ENCODE data around the gene CCDC149. TPM values are rescaled to one million over a fixed set of nuclear protein-coding genes. Genes with fewer than 3 reads are reported as not detected.

CCDC149 gene
- total and polyA plus RNA-seq, 4 donors, result 1.4 to 11.2 (median 3.4) TPM

GRCh38 chr4:24845902-24846301 lies 66.9 kb downstream of the CCDC149 start:
- Histone ChIP-seq H3K36me3 (ENCODE audit: control insufficient read depth in 4 of 4, insufficient read depth in 3 of 4, low read depth in 1 of 4, low read length in 3 of 4) (peaks cover 0 to 2% (median 0%) of the 10 kb centered on the region in 4 donors), H3K9ac (ENCODE audit: low read depth in 1 of 2, low read length in 2 of 2) (no peak overlapping the region), H3K4me3 (ENCODE audit: low read depth in 1 of 3, low read length in 3 of 3) (no peak overlapping the region), H3K27ac (ENCODE audit: low read depth in 1 of 2, low read length in 2 of 2) (no peak overlapping the region), H3K27me3 (ENCODE audit: control insufficient read depth in 4 of 4, insufficient read depth in 4 of 4, low read length in 3 of 4) (no peaks in the 10 kb centered on the region), H3K4me1 (ENCODE audit: control insufficient read depth in 4 of 4, insufficient read depth in 4 of 4, low read length in 3 of 4) (peaks cover 0 to 6% (median 1%) of the 10 kb centered on the region in 4 donors), H3K9me3 (ENCODE audit: control insufficient read depth in 4 of 4, low read length in 3 of 4) (no peaks in the 10 kb centered on the region)
- TF ChIP-seq ZBTB33 (IDR thresholded peaks at IDR 0.05), result no peak
- TF ChIP-seq REST (IDR thresholded peaks at IDR 0.05), result no peak
- TF ChIP-seq TAF1 (conservative IDR thresholded peaks at IDR 0.05), result no peak
- TF ChIP-seq HNF4G (IDR thresholded peaks at IDR 0.05), result no peak
- TF ChIP-seq RAD21 (IDR thresholded peaks at IDR 0.05), result no peak
- no peak for TF ChIP-seq FOXA1 (IDR thresholded peaks at IDR 0.05)
- TF ChIP-seq GABPA (IDR thresholded peaks at IDR 0.05 in 1 of 2, conservative IDR thresholded peaks at IDR 0.05 in 1 of 2), result no peak
- no peak for TF ChIP-seq RXRA (IDR thresholded peaks at IDR 0.05)
- no peak for TF ChIP-seq MAX (IDR thresholded peaks at IDR 0.05)
- no peak for TF ChIP-seq EGR1 (IDR thresholded peaks at IDR 0.05; ENCODE audit: low read depth in 2 of 2)
- no peak for TF ChIP-seq CTCF (IDR thresholded peaks at IDR 0.05; ENCODE audit: low read depth, low read length, missing input control)
- TF ChIP-seq JUND (IDR thresholded peaks at IDR 0.05), result no peak
- TF ChIP-seq FOXA2 (IDR thresholded peaks at IDR 0.05), result no peak
- no peak for DNase-seq (ENCODE audit: low spot score)
- WGBS, result 93% methylated on average over 5 of the region's 5 CpGs

GRCh38 chr4:24845132-24845531 lies 67.7 kb downstream of the CCDC149 start:
- DNase-seq (ENCODE audit: low spot score), result no peak
- WGBS, result 97% methylated on average over 8 of the region's 8 CpGs
- H3K27ac ChIP-seq (ENCODE audit: low read depth in 1 of 2, low read length in 2 of 2), result no peak overlapping the region
- H3K36me3 ChIP-seq (ENCODE audit: control insufficient read depth in 4 of 4, insufficient read depth in 3 of 4, low read depth in 1 of 4, low read length in 3 of 4), result peaks cover 0 to 2% (median 0%) of the 10 kb centered on the region in 4 donors
- no peak overlapping the region for H3K4me3 ChIP-seq (ENCODE audit: low read depth in 1 of 3, low read length in 3 of 3)
- peaks cover 0 to 14% (median 6%) of the 10 kb centered on the region in 4 donors for H3K4me1 ChIP-seq (ENCODE audit: control insufficient read depth in 4 of 4, insufficient read depth in 4 of 4, low read length in 3 of 4)
- no peak overlapping the region for H3K9ac ChIP-seq (ENCODE audit: low read depth in 1 of 2, low read length in 2 of 2)
- no peak for TF ChIP-seq HNF4G (IDR thresholded peaks at IDR 0.05)
- no peak for TF ChIP-seq CTCF (IDR thresholded peaks at IDR 0.05; ENCODE audit: low read depth, low read length, missing input control)
- no peak for TF ChIP-seq JUND (IDR thresholded peaks at IDR 0.05)
- no peak for TF ChIP-seq EGR1 (IDR thresholded peaks at IDR 0.05; ENCODE audit: low read depth in 2 of 2)
- no peak for TF ChIP-seq FOXA1 (IDR thresholded peaks at IDR 0.05)
- no peak for TF ChIP-seq FOXA2 (IDR thresholded peaks at IDR 0.05)
- TF ChIP-seq REST (IDR thresholded peaks at IDR 0.05), result no peak
- TF ChIP-seq MAX (IDR thresholded peaks at IDR 0.05), result no peak
- TF ChIP-seq TAF1 (conservative IDR thresholded peaks at IDR 0.05), result no peak
- TF ChIP-seq YY1 (IDR thresholded peaks at IDR 0.05), result no peak
- H3K27me3 ChIP-seq (ENCODE audit: control insufficient read depth in 4 of 4, insufficient read depth in 4 of 4, low read length in 3 of 4), result no peaks in the 10 kb centered on the region
- H3K9me3 ChIP-seq (ENCODE audit: control insufficient read depth in 4 of 4, low read length in 3 of 4), result no peaks in the 10 kb centered on the region

All from liver (tissue), 9 donors.